Measurements from ENCODE around the gene SNCA. TPM values are rescaled to one million over a fixed set of nuclear protein-coding genes. Genes with fewer than 3 reads are reported as not detected.
A peak's percentile ranks its signal among the peaks of the same experiment; 100 is the strongest.

The SNCA gene
- total RNA-seq, 1 experiment from 2014 or later: 179 TPM

DNA sequence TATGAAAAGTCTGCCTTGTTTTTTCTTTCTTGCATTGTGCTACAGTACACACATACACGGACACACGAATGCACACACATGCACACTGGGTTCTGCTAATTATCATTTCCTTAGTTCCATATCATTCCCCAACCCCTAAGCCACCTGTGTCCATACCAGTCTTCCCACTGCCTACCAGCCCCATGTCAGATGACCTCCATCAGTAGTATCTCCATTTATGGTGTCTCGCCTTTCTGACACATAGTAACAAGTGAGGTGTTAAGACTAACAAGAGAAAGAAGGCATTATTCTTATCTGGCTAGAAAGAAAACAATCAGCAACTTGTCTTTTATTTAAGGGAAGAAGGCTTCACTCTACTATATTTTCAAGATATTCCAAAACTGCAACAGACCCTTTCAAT is 67.1 kb downstream of the SNCA start:
- in situ Hi-C loops (cut with HindIII; ENCODE audit: low pct_unique_long_range_greater_than_20kb, low sequenced_read_pairs): no loop called here
- DNase-seq (ENCODE audit: low read depth, low spot score): peak; percentile 51

DNA sequence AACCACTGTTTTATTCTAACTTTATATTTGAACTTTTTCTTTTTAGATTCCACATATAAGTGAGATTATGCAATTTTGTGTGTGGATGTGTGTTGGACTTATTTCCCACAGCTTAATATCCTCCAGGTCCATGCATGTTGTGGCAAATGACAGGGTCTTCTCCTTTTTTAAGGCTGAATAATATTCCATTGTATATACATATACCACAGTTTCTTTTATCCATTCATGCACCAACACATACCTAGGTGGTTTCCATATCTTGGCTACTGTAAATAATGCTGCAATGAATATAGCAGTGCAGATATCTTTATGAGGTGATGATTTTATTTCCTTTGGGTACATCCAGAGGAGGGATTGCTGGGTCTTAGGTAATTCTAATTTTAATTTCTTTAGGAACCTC is 69.0 kb downstream of the SNCA start:
- in situ Hi-C loops (cut with HindIII; ENCODE audit: low pct_unique_long_range_greater_than_20kb, low sequenced_read_pairs): no loop called here
- DNase-seq (ENCODE audit: low read depth, low spot score): no peak

DNA sequence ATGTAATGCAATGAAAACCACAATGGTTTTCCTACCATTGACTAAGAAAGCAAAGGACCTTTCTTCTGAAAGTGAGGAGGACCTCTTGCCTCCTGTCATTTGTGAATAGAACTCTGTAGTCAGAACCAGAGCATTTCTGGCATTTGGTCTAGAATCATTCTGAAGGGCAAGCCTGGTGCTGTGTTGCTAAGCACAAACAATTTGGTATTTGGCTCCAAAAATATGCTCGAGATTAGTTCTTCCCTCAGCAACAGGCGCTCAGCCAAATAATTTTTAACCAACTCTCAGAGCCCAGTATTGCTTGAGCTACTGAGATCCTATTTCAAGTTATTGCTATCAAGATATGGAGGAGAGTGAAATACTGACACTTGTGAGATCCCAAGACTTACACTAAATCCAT is 71.0 kb downstream of the SNCA start:
- in situ Hi-C loops (cut with HindIII; ENCODE audit: low pct_unique_long_range_greater_than_20kb, low sequenced_read_pairs): no loop called here
- peak; percentile 79 for DNase-seq (ENCODE audit: low read depth, low spot score)

DNA sequence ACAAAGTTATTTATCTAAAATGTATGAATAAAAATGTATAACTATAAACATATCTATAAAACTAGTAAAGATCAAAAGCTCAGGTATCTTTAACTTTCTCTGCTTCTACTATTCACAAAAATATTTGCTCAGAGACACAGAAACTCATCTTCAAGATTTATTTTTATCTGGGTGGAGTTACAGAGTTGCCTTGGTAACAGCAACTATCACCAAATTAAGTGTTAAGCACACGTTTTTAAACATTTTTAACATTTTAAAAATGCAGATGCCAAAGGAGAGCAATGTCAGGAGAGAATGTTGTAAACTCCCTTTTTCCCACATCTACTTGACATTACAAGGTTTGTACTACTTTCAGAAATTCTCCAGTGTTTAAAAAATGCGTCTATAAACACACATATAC is 71.4 kb downstream of the SNCA start:
- no peak for DNase-seq (ENCODE audit: low read depth, low spot score)
- in situ Hi-C loops (cut with HindIII; ENCODE audit: low pct_unique_long_range_greater_than_20kb, low sequenced_read_pairs): no loop called here

DNA sequence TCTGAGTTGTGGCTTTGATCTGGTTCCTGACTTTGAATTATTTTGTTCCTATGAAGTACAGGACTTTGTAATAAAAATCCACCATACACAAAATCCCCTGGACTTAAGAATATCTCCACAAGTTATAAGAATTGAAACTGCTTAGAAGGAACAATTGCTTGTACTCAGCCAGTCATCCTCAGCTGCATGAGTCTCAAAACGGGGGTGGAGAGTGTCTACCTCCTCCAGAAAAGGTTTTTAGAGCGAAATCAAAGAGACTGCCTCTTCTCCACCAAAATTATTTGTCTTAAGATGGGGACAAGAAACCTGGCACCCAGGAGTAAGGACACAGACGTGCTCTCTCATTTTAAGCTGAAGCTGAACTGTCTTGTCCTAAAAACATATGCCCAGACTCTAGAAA is 74.7 kb downstream of the SNCA start:
- no peak for DNase-seq (ENCODE audit: low read depth, low spot score)
- in situ Hi-C loops (cut with HindIII; ENCODE audit: low pct_unique_long_range_greater_than_20kb, low sequenced_read_pairs): no loop called here

DNA sequence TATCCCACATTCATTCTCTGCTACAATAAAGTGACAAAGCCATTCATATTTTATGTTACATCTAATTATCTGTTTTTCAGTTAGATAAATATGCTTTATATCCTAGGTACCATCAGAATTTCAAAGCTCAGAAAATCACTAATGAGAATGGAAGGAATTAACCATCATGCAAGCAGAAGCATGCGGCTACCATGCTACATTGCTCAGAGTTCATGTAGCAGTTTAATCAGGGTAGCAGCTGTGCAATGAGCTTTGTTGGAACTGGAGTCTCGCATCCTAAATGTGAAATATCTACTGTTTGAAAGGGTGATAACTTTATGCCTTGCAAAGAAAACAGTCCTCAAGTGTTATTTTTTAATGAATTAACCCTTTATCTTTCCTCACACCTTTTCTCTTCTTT is 77.5 kb downstream of the SNCA start:
- no peak for DNase-seq (ENCODE audit: low read depth, low spot score)
- in situ Hi-C loops (cut with HindIII; ENCODE audit: low pct_unique_long_range_greater_than_20kb, low sequenced_read_pairs): no loop called here

DNA sequence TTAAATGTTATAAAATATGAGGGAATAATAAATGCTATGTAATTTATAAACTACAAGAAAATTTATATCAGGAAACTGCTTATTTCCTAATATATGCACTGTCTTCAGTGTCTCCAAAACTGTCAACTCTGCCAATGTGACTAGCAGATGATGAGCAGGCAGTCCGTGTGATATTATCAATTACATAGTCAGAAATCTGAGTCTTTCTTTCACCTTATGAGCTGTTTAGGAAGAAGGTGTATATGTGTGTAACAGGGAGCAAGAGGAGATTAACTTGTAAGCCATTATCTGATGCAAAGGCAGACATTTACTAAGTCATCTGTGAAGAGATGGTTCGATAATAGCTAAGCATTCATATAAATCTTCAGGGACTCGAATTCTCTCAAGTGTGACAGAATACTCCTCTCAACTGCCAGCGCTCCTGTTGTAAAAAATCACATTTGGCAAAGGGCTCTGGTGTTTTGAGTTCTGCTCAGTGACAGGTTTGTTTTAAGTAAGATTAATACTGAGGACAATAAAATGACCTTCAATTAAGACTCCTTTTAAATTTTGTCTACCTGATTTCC is 79.7 kb downstream of the SNCA start:
- DNase-seq (ENCODE audit: low read depth, low spot score): no peak
- in situ Hi-C loops (cut with HindIII; ENCODE audit: low pct_unique_long_range_greater_than_20kb, low sequenced_read_pairs): no loop called here

DNA sequence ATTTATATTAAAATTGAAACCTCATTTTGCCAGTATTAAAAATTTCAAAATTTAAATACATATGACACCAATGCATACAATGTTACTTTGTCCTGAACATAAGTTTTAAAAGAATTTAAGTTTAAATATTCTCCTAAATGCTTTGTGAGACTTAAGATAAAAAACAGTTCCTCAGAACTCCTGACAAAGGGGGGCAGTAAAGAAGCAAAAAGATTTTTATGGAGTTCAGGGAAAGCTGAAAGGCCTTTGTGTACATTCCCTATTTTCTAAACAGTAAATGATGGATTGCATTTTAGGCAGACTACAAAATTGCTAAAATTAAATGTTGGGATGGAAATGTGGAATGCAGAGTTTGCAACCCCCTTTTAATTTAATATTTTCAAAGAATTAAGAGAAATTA is 81.7 kb downstream of the SNCA start:
- in situ Hi-C loops (cut with HindIII; ENCODE audit: low pct_unique_long_range_greater_than_20kb, low sequenced_read_pairs): no loop called here
- DNase-seq (ENCODE audit: low read depth, low spot score): peak; percentile 39

DNA sequence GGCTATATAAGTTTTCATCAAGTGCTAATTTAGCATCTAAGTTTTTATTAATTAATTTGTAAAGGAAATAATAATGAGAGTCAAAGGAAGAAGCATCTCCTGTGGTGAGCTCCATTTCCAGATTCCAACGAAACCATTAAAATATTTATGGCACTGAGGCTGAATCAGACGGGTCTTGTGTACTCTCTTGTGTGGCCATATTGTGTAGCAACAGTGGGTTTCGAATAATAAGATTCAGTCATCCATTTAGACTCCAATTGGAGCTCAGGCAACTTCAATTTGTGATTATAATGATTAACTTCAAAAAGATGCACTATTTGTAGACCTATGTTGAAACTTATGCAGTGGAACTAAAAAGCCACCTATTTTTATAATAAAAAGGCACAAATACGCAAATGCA is 82.4 kb downstream of the SNCA start:
- DNase-seq (ENCODE audit: low read depth, low spot score): peak; percentile 69
- in situ Hi-C loops (cut with HindIII; ENCODE audit: low pct_unique_long_range_greater_than_20kb, low sequenced_read_pairs): no loop called here

DNA sequence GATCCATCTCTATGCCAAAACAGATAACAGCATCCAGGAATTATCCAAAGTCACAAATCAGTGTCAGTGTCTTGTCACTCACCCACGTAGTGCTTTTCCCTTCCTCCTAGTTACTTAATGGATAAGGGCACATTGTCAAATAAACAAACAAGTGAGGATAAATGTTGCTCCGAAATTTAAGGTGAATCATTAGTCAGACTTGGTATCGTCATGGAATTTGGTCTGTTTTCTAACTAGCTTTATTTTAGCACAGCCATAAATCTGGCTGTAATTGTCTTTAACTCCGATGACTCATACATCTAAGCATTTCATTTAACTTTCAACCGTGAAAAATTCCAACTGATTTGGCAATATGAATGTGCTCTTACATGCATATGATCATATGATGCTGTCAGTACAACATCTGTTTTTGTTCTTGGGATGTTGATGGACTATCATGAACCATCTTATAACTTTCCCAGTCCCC is 83.3 kb downstream of the SNCA start:
- DNase-seq (ENCODE audit: low read depth, low spot score): peak; percentile 93
- in situ Hi-C loops (cut with HindIII; ENCODE audit: low pct_unique_long_range_greater_than_20kb, low sequenced_read_pairs): no loop called here

DNA sequence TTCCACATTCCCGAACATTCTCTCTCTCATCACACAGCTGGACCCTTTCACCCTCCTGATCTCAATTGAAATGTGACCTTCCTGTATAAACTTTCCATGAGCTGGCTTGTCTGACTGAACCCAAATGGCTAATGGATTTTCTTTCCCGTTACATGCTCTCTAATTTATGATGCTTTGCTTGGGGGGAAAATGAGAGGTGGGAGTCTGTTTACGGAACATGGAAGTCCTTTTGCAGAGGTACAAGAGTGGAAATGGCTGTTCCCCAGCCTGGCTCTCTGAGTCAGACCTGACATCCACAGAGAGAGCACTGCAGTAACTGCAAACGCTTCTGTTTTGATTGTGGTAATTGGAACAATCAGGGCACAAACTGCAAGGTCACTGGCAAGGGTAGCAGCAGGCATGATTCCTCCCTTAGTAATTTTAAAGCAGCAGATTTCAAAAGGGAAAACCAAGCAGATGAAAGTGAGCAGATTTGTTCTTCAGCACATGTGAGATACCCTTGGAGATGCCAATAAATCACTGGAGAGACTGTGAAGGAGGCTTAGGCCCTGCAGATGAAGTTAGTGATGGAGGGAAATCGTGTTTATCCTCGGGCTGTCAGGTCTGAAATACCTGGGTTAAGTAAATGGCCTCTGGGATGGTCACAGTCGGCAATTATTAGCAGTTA is 83.9 kb downstream of the SNCA start:
- peak; percentile 31 for DNase-seq (ENCODE audit: low read depth, low spot score)
- in situ Hi-C loops (cut with HindIII; ENCODE audit: low pct_unique_long_range_greater_than_20kb, low sequenced_read_pairs): no loop called here

DNA sequence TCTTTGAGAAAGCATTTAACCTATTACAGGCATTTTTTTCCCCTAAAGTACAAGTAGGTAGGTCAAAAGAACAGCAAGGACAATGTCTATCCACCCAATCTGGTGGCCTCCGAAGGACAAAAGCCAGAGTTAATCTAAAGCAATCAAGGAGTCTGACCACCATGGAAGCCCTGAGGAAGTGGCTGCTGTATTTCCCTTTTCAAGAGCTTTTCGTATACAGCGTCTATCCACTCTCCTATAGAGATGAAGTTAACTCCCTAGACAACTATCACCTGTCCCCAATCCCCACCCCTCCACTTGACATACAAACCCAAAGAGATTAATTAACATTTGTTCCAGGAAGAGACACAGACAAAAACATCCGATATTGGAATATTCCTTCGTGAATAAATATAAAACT is 85.5 kb downstream of the SNCA start:
- in situ Hi-C loops (cut with HindIII; ENCODE audit: low pct_unique_long_range_greater_than_20kb, low sequenced_read_pairs): no loop called here
- DNase-seq (ENCODE audit: low read depth, low spot score): no peak

DNA sequence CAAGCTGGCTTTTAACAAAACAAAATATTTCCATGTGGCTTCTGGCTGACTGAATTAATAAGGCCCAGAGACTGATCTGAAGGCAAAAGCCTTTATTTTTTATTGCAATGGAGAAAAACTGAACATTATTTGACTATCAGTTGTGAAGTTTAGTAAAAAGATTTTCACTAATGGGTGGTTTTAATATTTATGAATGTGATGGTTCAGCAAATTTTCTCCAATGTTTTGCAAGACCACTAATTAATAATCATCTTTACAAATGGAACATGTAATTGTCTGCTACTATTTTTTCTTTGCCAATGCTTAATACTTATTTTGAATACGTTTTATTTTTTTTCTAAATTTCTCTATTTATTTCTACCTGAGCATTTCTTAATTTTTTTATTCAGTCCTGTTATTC is 90.6 kb downstream of the SNCA start:
- no peak for DNase-seq (ENCODE audit: low read depth, low spot score)
- in situ Hi-C loops (cut with HindIII; ENCODE audit: low pct_unique_long_range_greater_than_20kb, low sequenced_read_pairs): no loop called here

DNA sequence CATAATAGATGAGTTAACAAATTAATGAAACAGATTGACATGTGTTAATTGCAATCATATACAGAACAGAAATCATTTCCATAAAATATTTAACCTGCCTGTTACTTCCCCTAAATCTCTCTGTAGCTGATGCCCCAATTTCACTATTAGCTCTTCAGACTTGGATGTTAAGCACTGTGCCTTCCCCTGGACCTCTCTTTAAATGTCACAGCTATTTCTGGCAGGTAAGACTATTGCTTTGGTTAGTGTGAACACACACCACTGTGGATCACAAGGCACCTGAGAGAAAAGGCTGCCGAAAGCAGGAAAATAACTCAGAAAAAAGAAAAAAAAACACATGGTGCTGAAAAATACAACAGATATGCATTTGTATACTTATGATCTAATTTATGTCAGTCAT is 91.3 kb downstream of the SNCA start:
- in situ Hi-C loops (cut with HindIII; ENCODE audit: low pct_unique_long_range_greater_than_20kb, low sequenced_read_pairs): no loop called here
- DNase-seq (ENCODE audit: low read depth, low spot score): no peak

DNA sequence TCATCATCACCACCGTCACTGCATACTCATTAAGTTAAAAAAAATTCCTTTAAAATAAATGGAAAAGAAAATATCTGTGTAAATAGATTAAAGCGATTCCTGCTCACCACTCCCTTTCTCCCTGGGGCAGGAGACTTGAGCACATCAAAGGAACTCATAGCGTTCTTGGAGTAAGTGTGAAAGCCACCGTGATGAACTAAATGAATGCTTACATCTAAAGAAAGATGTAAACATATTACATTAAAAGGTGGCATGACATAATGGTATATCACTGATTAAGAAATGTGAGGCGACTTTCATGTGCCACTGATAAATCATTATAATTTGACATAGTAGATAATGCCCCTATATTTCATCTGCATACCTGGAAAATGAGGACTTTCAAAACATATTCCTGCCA is 92.0 kb downstream of the SNCA start:
- DNase-seq (ENCODE audit: low read depth, low spot score): no peak
- in situ Hi-C loops (cut with HindIII; ENCODE audit: low pct_unique_long_range_greater_than_20kb, low sequenced_read_pairs): no loop called here

DNA sequence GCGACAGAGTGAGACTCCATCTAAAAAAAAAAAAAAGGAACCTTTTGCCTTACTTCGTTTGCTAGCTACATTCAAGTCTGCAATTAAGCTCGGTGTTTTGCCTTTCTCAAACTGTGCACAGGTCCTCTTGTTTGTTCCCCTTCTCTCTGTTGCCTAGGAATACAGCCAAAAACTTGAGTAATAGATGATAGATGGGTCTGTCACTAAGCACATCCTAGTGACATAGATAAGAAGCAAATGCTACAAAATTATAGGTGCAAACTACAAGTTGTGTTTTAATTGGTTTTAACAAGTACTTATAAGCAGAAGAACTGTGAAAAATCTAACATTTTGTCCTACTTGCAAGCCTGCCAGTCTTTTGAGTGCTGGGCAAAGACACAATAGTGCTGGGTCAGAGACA is 95.2 kb downstream of the SNCA start:
- DNase-seq (ENCODE audit: low read depth, low spot score): no peak
- in situ Hi-C loops (cut with HindIII; ENCODE audit: low pct_unique_long_range_greater_than_20kb, low sequenced_read_pairs): no loop called here

DNA sequence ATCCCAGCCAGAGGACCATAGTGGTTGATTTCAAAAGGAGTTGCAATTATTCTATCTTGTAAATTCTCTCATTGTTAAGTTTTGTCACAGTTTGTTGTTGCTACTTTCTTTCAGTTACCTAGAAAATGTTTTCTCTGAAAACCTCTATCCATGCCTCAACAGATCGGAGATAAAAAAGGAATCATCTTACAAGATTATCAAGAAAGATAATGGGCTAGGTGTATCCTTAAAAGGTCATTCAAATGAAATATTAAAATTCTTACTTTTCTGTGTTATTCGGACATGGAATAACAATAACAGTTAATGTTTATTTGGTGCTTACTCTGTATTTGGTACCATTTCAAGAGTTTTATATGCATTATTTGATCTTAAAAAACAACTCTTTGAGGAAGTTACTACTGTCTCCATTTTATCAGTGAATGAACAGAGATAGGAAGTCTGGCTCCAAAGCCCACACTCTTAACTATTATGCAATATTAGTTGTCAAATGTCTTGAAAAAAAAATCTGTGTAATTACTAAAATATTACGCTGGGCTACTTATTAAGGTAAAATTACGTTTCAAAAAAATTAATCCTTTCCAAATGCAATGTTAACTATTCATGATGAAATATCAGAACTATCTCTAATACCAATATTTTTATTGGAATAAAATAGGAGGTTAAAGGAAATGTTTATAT is 97.5 kb downstream of the SNCA start:
- DNase-seq (ENCODE audit: low read depth, low spot score): no peak
- in situ Hi-C loops (cut with HindIII; ENCODE audit: low pct_unique_long_range_greater_than_20kb, low sequenced_read_pairs): no loop called here

DNA sequence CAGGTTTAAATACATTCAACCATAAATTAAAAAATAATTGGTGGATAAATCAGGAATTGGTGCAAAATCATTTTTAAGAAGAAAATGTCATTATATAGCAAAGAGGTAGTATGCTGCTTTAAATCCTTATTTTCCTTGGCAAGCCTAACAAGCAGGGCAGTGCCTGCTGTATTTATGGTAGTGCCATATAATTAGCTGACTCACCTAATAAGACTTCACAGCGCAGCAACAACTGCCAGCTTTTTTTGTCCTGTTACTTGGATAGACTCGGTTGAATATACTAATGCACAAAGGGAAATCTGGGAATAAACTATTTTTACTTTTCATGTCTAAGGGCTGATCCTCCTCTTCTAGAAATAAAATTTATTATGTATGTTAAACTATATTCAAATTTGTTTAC is 99.1 kb downstream of the SNCA start:
- DNase-seq (ENCODE audit: low read depth, low spot score): no peak
- in situ Hi-C loops (cut with HindIII; ENCODE audit: low pct_unique_long_range_greater_than_20kb, low sequenced_read_pairs): no loop called here

DNA sequence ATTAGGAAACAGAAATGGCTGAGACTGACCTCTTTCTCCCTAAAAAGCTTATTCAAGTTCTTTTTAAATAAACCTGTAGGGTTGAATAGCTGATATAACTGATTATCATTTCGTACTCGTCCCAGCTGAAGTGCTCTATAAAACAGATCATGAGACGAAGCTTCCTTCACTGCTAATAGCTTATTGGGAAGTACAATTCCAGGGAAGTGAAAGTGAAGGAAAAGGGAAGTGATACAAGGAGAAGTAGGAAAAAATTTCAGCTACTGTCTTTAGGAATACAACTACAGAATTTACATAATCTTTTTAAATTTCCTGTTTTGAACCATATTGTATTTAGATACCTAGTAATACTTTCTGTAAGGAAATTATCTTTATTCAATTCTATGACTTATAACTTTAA is 103.0 kb downstream of the SNCA start:
- no peak for DNase-seq (ENCODE audit: low read depth, low spot score)

More for the DNA sequence above, 103.0 kb downstream of the SNCA start:
- in situ Hi-C loops (cut with HindIII; ENCODE audit: low pct_unique_long_range_greater_than_20kb, low sequenced_read_pairs): no loop called here

Measured in SK-MEL-5 (cell line).